SK-N-SH (cell line): ENCODE data around the gene NNT. TPM values are rescaled to one million over a fixed set of nuclear protein-coding genes. Genes with fewer than 3 reads are reported as not detected.

ENCODE experiments used
- CTCF ChIA-PET: fragments of 300-600, 350-600 bp; formaldehyde crosslinking; extraction: SDS; loops from one replicate; lab custom pipeline; 2021; lab: Yijun Ruan, JAX
- POLR2A ChIA-PET: fragments of 350-600 bp; sonication (Branson Sonifier 250); formaldehyde crosslinking; extraction: SDS; loops from one replicate; lab custom pipeline; 2020; ENCODE audit warnings: antibody characterized with exemption, inconsistent platforms; lab: Yijun Ruan, JAX
- DNase-seq: peaks from one replicate; pipeline ENCODE4 v3.0.0; 2012
- H2AFZ ChIP-seq: fragments of 200-600 bp; sonication (generic); 2 replicates; pipeline ENCODE4 v1.8.1; 2016; ENCODE audit warnings: antibody characterized with exemption, mild to moderate bottlenecking, low read depth
- H3F3A ChIP-seq: fragments of 200-600 bp; sonication (generic); replicated peaks from 2 replicates; pipeline ENCODE3; 2016; ENCODE audit warnings: antibody characterized with exemption, mild to moderate bottlenecking; ENCODE audit not compliant: insufficient read depth
- H3K27ac ChIP-seq, 2 experiments: fragments of 200-500 bp in 1 of 2; fragments of 200-600 bp in 1 of 2; sonication (Bioruptor generic) in 1 of 2; sonication (generic), shearing (Covaris generic) in 1 of 2; 2 replicates each; pipeline versions ENCODE4 v1.5.1 to v1.6.1; 2014 to 2016; ENCODE audit warnings: low read depth in 2 of 2, inconsistent platforms in 1 of 2, low read length in 1 of 2, mild to moderate bottlenecking in 1 of 2, mixed read lengths in 1 of 2
- H3K27me3 ChIP-seq: fragments of 200-600 bp; sonication (generic), shearing (Covaris generic); 2 replicates; pipeline ENCODE4 v1.6.1; 2016; ENCODE audit warnings: mixed run types; ENCODE audit not compliant: insufficient read depth
- H3K36me3 ChIP-seq, 2 experiments: fragments of 200-500 bp in 1 of 2; fragments of 200-600 bp in 1 of 2; sonication (Bioruptor generic) in 1 of 2; sonication (generic) in 1 of 2; replicated peaks in 1 of 2; 2 replicates each; pipeline versions ENCODE3 to v1.5.1; 2014 to 2016; ENCODE audit warnings: low read length in 1 of 2, mild to moderate bottlenecking in 1 of 2; ENCODE audit not compliant: insufficient read depth in 2 of 2, control insufficient read depth in 1 of 2
- H3K4me1 ChIP-seq, 2 experiments: fragments of 200-500 bp in 1 of 2; fragments of 200-600 bp in 1 of 2; sonication (Bioruptor generic) in 1 of 2; sonication (generic), shearing (Covaris generic) in 1 of 2; 2 replicates each; pipeline versions ENCODE4 v1.5.1 to v1.6.1; 2014 to 2016; ENCODE audit warnings: low read depth in 1 of 2, low read length in 1 of 2, mixed run types in 1 of 2; ENCODE audit not compliant: insufficient read depth in 2 of 2, control insufficient read depth in 1 of 2
- H3K4me2 ChIP-seq: fragments of 200-600 bp; sonication (generic), shearing (Covaris generic); 2 replicates; pipeline ENCODE4 v1.6.1; 2017; ENCODE audit warnings: mixed run types
- H3K4me3 ChIP-seq, 2 experiments: fragments of 200-500 bp in 1 of 2; fragments of 200-600 bp in 1 of 2; sonication (Bioruptor generic) in 1 of 2; sonication (generic), shearing (Covaris generic) in 1 of 2; 2 replicates each; pipeline versions ENCODE4 v1.5.1 to v1.8.1; 2014 to 2016; ENCODE audit warnings: low read depth in 2 of 2, inconsistent platforms in 1 of 2, low read length in 1 of 2, mild to moderate bottlenecking in 1 of 2, mixed read lengths in 1 of 2, moderate library complexity in 1 of 2
- H3K79me2 ChIP-seq: fragments of 200-600 bp; sonication (generic); 2 replicates; pipeline ENCODE4 v1.8.1; 2017; ENCODE audit warnings: mild to moderate bottlenecking; ENCODE audit not compliant: insufficient read depth
- H3K9ac ChIP-seq: fragments of 200-600 bp; sonication (generic); 2 replicates; pipeline ENCODE4 v1.6.1; 2017; ENCODE audit warnings: mixed run types
- H3K9me2 ChIP-seq: fragments of 200-600 bp; sonication (generic); 2 replicates; pipeline ENCODE4 v1.6.1; 2017; ENCODE audit warnings: mixed run types
- H3K9me3 ChIP-seq: fragments of 200-600 bp; sonication (generic); 2 replicates; pipeline ENCODE4 v1.6.1; 2017; ENCODE audit warnings: mixed run types, mild to moderate bottlenecking, moderate library complexity
- H4K20me1 ChIP-seq: fragments of 200-600 bp; sonication (generic); 2 replicates; pipeline ENCODE4 v1.6.1; 2017; ENCODE audit warnings: mild to moderate bottlenecking, mixed run types; ENCODE audit not compliant: insufficient read depth
- CHD2 ChIP-seq: fragments of 150-350 bp; IDR thresholded peaks from 2 replicates; pipeline ENCODE4 v1.6.1; 2018; ENCODE audit warnings: low read length; ENCODE audit not compliant: partially characterized antibody
- CTCF ChIP-seq: fragments of 200-600 bp; sonication (generic); IDR thresholded peaks from 2 replicates; pipeline ENCODE4 v1.6.1; 2017; ENCODE audit warnings: antibody characterized with exemption, mild to moderate bottlenecking, moderate library complexity
- EZH2phosphoT487 ChIP-seq: fragments of 200-600 bp; sonication (generic); IDR thresholded peaks from 2 replicates; pipeline ENCODE4 v1.6.1; 2017; ENCODE audit warnings: low read depth, mixed run types, mild to moderate bottlenecking, antibody characterized with exemption, moderate library complexity, borderline replicate concordance
- GATA2 ChIP-seq: sonication (generic); formaldehyde crosslinking; IDR thresholded peaks from 2 replicates; pipeline ENCODE4 v1.5.0; 2020; ENCODE audit warnings: mild to moderate bottlenecking, missing genetic modification reagents
- MXI1 ChIP-seq: IDR thresholded peaks from 2 replicates; pipeline ENCODE4 v1.6.1; 2012; ENCODE audit warnings: mild to moderate bottlenecking, low read depth, low read length, improper control_type of control experiment
- NFIC ChIP-seq: IDR thresholded peaks from 2 replicates; pipeline ENCODE4 v1.4.0; 2012; ENCODE audit warnings: borderline replicate concordance
- POLR2AphosphoS5 ChIP-seq: IDR thresholded peaks from 2 replicates; pipeline ENCODE4 v1.6.1; 2012; ENCODE audit warnings: low read depth, low read length
- RAD21 ChIP-seq: IDR thresholded peaks from 2 replicates; pipeline ENCODE4 v1.6.1; 2012; ENCODE audit warnings: mild to moderate bottlenecking, low read length
- RXRA ChIP-seq: IDR thresholded peaks from 2 replicates; pipeline ENCODE4 v1.4.0; 2012; ENCODE audit warnings: low read depth, mild to moderate bottlenecking, borderline replicate concordance
- SMC3 ChIP-seq: IDR thresholded peaks from 2 replicates; pipeline ENCODE4 v1.6.1; 2012; ENCODE audit warnings: low read depth, low read length, improper control_type of control experiment
- TCF12 ChIP-seq: IDR thresholded peaks from 2 replicates; pipeline ENCODE4 v1.4.0; 2012
- TEAD4 ChIP-seq: IDR thresholded peaks from 2 replicates; pipeline ENCODE4 v1.4.0; 2012; ENCODE audit warnings: mild to moderate bottlenecking, borderline replicate concordance; ENCODE audit not compliant: insufficient read depth
- USF1 ChIP-seq: IDR thresholded peaks from 2 replicates; pipeline ENCODE4 v1.4.0; 2012; ENCODE audit warnings: low read depth, borderline replicate concordance
- ZBTB33 ChIP-seq: IDR thresholded peaks from 2 replicates; pipeline ENCODE4 v1.4.0; 2012; ENCODE audit warnings: low read depth, borderline replicate concordance
- WGBS: methylation state at CpG from one replicate; pipeline ENCODE4 v1.1.6; 2017; ENCODE audit warnings: low lambda C conversion rate; 5-methylcytosine and 5-hydroxymethylcytosine counted together
- polyA plus RNA-seq, 3 experiments: library from polyadenylated mRNA; depleted of rRNA; stranded (reverse); fragments of >200 nt; gene quantifications; 2 replicates each; pipeline ENCODE4 v1.2.3, GENCODE V29; 2012
- TF ChIP-seq, protein P1 (sequence below): fragments of 150-350 bp; IDR thresholded peaks from 2 replicates; pipeline ENCODE4 v1.6.1; 2017; ENCODE audit warnings: antibody characterized with exemption, low read length, low read depth, borderline replicate concordance

Gene NNT
- polyA plus RNA-seq, 1 of the 3 experiments (the other 2 are of a cell fraction), result 21.9 TPM

DNA sequence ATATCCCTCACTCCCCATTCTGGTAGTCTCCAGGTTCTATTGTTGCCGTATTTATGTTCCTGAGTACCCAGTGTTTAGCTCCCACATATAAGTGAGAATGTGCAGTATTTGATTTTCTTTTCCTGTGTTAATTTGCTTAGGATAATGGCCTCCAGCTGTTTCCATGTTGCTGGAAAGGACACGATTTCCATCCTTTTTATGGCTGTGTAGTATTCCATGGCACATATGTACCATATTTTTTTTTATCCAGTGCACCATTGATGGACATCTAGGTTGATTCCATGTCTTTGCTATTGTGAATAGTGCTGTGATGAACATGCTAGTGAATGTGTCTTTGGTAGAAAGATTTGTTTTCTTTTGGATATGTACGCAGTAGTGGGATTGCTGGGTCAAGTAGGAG, 98.2 kb downstream of the NNT start:
- POLR2A ChIA-PET, result no interaction called here
- no peak overlapping the region for H3K9ac ChIP-seq
- DNase-seq, result no peak
- WGBS, result 95% methylated on average over 3 of the region's 3 CpGs
- TF ChIP-seq MXI1 (no peak), TEAD4 (no peak), USF1 (no peak), ZBTB33 (no peak), POLR2AphosphoS5 (no peak), TCF12 (no peak), NFIC (no peak), CTCF (no peak), RAD21 (no peak), CHD2 (no peak), GATA2 (CRISPR knock-in tag) (no peak), SMC3 (no peak), RXRA (no peak), EZH2phosphoT487 (no peak)
- TF ChIP-seq, protein P1, sequence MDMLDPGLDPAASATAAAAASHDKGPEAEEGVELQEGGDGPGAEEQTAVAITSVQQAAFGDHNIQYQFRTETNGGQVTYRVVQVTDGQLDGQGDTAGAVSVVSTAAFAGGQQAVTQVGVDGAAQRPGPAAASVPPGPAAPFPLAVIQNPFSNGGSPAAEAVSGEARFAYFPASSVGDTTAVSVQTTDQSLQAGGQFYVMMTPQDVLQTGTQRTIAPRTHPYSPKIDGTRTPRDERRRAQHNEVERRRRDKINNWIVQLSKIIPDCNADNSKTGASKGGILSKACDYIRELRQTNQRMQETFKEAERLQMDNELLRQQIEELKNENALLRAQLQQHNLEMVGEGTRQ, result no peak
- TF ChIP-seq, all 33 proteins: peak for 0
- no peak overlapping the region for H2AFZ ChIP-seq
- H3F3A ChIP-seq, result no peaks in the 10 kb centered on the region
- peaks cover 25 to 32% of the 10 kb centered on the region in 2 experiments for H3K36me3 ChIP-seq
- H3K79me2 ChIP-seq, result no peaks in the 10 kb centered on the region
- H4K20me1 ChIP-seq, result no peaks in the 10 kb centered on the region
- no peak overlapping the region for H3K27ac ChIP-seq
- H3K4me1 ChIP-seq, result peaks cover 0 to 5% of the 10 kb centered on the region in 2 experiments; a peak in 3 of 4 replicates
- no peaks in the 10 kb centered on the region for H3K9me2 ChIP-seq
- no peak overlapping the region for H3K4me2 ChIP-seq
- no peaks in the 10 kb centered on the region for H3K9me3 ChIP-seq
- CTCF ChIA-PET, result interaction anchor here (0.7 to 1.3 kb wide), 2 partner anchors 14 to 70 kb away, joined by 3 read pairs; no protein-coding TSS in a partner anchor
- H3K4me3 ChIP-seq, result no peak overlapping the region
- no peaks in the 10 kb centered on the region for H3K27me3 ChIP-seq
